ENCODE data around the gene CXCL11. TPM values are rescaled to one million over a fixed set of nuclear protein-coding genes. Genes with fewer than 3 reads are reported as not detected.

CXCL11 gene
- total and polyA plus RNA-seq, 2 donors from 2014 or later: not detected

DNA sequence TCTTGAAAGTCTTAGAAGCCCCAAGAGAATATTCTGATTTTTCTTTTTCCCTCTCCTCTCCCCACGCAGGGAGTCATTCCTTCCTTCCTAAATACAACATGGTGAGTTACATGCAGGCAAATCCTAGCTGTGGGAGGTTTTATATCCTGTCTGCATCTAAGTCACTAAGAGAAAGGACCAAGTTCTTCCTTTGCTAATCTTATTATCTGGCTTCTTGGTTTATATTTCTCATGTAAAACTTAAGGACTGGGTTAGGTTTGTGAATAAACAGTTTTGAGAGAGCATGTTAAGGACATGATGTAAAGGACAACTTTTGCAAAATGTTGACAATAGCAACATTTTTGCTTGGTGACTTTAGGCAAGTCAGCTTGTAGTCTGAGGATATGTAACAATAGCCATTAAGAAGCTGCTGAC lies 23.5 kb downstream of the CXCL11 start:
- FAIRE-seq: no peak
- H3K9me3 ChIP-seq (ENCODE audit: control insufficient read depth in 2 of 3, insufficient read depth in 1 of 3, low read length in 3 of 3): no peaks in the 10 kb centered on the region
- H3K4me3 ChIP-seq (ENCODE audit: low read length in 3 of 3): no peak overlapping the region
- no peaks in the 10 kb centered on the region for H3K36me3 ChIP-seq (ENCODE audit: control insufficient read depth in 2 of 3, insufficient read depth in 3 of 3, low read length in 3 of 3)
- TF ChIP-seq, protein P1, sequence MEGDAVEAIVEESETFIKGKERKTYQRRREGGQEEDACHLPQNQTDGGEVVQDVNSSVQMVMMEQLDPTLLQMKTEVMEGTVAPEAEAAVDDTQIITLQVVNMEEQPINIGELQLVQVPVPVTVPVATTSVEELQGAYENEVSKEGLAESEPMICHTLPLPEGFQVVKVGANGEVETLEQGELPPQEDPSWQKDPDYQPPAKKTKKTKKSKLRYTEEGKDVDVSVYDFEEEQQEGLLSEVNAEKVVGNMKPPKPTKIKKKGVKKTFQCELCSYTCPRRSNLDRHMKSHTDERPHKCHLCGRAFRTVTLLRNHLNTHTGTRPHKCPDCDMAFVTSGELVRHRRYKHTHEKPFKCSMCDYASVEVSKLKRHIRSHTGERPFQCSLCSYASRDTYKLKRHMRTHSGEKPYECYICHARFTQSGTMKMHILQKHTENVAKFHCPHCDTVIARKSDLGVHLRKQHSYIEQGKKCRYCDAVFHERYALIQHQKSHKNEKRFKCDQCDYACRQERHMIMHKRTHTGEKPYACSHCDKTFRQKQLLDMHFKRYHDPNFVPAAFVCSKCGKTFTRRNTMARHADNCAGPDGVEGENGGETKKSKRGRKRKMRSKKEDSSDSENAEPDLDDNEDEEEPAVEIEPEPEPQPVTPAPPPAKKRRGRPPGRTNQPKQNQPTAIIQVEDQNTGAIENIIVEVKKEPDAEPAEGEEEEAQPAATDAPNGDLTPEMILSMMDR (IDR thresholded peaks at IDR 0.05; ENCODE audit: borderline replicate concordance, extremely low read depth, insufficient read depth): no peak
- H3K27me3 ChIP-seq (ENCODE audit: control insufficient read depth, insufficient read depth, low read length): no peaks in the 10 kb centered on the region
- H3K4me1 ChIP-seq (ENCODE audit: control insufficient read depth in 2 of 3, insufficient read depth in 2 of 3, low read depth in 1 of 3, low read length in 3 of 3): peaks cover 0 to 2% (median 0%) of the 10 kb centered on the region in 3 donors
- DNase-seq: no peak
- intact Hi-C loops (cut with DNase I): no loop called here
- H3K9ac ChIP-seq (ENCODE audit: low read length in 3 of 3): no peak overlapping the region
- peak overlapping the region; percentile 23 to 54 for H3K27ac ChIP-seq (ENCODE audit: low read depth in 2 of 2, low read length in 2 of 2)

DNA sequence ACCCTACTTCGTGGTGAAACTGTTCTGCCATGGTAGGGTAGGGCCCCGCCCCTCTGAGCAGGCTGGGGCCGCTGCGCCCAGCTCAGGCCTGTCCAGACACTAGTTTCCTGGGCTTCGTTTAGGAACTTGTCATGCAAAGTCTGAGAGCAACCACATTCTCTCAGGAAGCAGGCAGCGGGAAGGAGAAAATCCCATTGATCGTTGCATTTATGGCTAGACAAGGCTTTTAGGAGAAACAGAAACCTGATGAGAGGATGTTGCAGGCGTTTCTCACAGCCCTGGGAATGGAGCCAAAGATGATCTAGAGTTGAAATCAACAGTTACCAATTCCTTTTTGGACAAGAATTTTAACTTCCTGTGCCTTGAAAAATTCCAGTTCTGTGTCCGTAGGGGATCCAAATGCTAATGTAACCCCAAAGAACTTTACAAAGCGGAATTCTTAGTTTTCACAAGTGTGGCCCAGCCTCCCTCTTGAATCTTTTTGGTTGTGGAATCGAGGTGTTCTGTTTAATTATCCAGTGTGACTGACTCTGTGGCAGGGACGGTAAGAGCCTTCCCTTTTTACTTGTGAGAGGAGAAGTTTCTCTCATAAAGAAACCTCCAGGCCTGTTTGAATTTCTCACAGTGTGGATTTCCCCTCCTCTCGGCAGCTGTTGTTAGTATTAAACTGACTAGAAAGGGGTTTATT lies 24.0 kb downstream of the CXCL11 start:
- FAIRE-seq (no peak), DNase-seq (peak in 1 of 5 donors; percentile 61)
- Histone ChIP-seq H3K9me3 (ENCODE audit: control insufficient read depth in 2 of 3, insufficient read depth in 1 of 3, low read length in 3 of 3) (no peaks in the 10 kb centered on the region), H3K36me3 (ENCODE audit: control insufficient read depth in 2 of 3, insufficient read depth in 3 of 3, low read length in 3 of 3) (no peaks in the 10 kb centered on the region), H3K4me3 (ENCODE audit: low read length in 3 of 3) (peak overlapping the region in 2 of 3 donors; percentile 30 to 32), H3K9ac (ENCODE audit: low read length in 3 of 3) (peak overlapping the region in 1 of 3 donors; percentile 38), H3K27me3 (ENCODE audit: control insufficient read depth, insufficient read depth, low read length) (no peaks in the 10 kb centered on the region), H3K27ac (ENCODE audit: low read depth in 2 of 2, low read length in 2 of 2) (peak overlapping the region; percentile 23 to 54), H3K4me1 (ENCODE audit: control insufficient read depth in 2 of 3, insufficient read depth in 2 of 3, low read depth in 1 of 3, low read length in 3 of 3) (peaks cover 0 to 2% (median 0%) of the 10 kb centered on the region in 3 donors)
- TF ChIP-seq, protein P1 (IDR thresholded peaks at IDR 0.05; ENCODE audit: borderline replicate concordance, extremely low read depth, insufficient read depth): no peak
- intact Hi-C loops (cut with DNase I): no loop called here

DNA sequence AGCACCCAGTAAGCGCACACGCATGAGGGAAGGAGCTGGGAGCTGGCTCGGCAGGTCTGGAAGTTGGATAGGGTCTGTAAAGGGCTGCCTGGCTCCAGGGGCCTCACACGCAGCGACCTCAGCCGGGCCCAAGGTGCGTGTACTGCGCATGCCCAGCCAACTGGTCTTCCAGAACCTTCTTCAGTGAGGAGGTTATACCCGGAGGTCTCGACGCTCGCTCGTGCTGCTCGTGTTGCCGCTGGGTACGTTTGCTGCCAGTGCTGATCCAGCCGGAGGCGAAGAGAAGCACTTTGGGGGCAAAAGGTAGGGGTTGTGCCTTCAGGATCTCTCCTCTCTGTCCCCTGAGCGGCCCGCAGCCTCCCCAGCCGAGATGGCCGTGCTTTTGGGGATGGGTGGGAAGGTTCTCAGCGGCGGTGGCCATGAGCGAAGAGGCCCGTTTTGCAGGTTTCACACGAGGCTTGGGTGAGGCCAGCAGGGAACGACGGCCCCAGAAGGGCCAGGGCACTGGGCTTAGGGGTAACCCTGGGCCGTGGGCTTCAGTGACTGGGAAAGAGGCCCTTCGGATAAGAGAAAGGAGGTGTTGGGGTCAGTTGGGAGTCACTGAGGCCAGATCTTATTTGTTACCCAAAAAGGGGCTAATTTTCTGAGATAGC lies 24.7 kb downstream of the CXCL11 start:
- Histone ChIP-seq H3K9me3 (ENCODE audit: control insufficient read depth in 2 of 3, insufficient read depth in 1 of 3, low read length in 3 of 3) (no peaks in the 10 kb centered on the region), H3K27me3 (ENCODE audit: control insufficient read depth, insufficient read depth, low read length) (no peaks in the 10 kb centered on the region), H3K9ac (ENCODE audit: low read length in 3 of 3) (no peak overlapping the region), H3K36me3 (ENCODE audit: control insufficient read depth in 2 of 3, insufficient read depth in 3 of 3, low read length in 3 of 3) (no peaks in the 10 kb centered on the region), H3K27ac (ENCODE audit: low read depth in 2 of 2, low read length in 2 of 2) (peak overlapping the region; percentile 14 to 23), H3K4me3 (ENCODE audit: low read length in 3 of 3) (peak overlapping the region in 1 of 3 donors; percentile 32), H3K4me1 (ENCODE audit: control insufficient read depth in 2 of 3, insufficient read depth in 2 of 3, low read depth in 1 of 3, low read length in 3 of 3) (peaks cover 0 to 2% (median 0%) of the 10 kb centered on the region in 3 donors)
- intact Hi-C loops (cut with DNase I): no loop called here
- DNase-seq (peak in 1 of 5 donors; percentile 69), FAIRE-seq (no peak)
- TF ChIP-seq, protein P1 (IDR thresholded peaks at IDR 0.05; ENCODE audit: borderline replicate concordance, extremely low read depth, insufficient read depth): no peak

Data from kidney (tissue), 14 donors.